Prostate gland (tissue), 2 donors: ENCODE measurements around the gene FCN1. TPM values are rescaled to one million over a fixed set of nuclear protein-coding genes. Genes with fewer than 3 reads are reported as not detected.

Source experiments
- DNase-seq: peaks from one replicate; pipeline ENCODE4 v3.0.0-alpha.2; 2019; ENCODE audit warnings: low spot score
- H3K27ac ChIP-seq, 2 donors: fragments of 200-600 bp; sonication (generic); 2 replicates each; pipeline ENCODE4 v1.5.1; 2017 to 2019
- H3K27me3 ChIP-seq: fragments of 200-600 bp; sonication (generic); replicated peaks from 2 replicates; pipeline ENCODE4 v1.5.1; 2019; ENCODE audit not compliant: insufficient read depth
- H3K36me3 ChIP-seq, 2 donors: fragments of 200-600 bp; sonication (generic); 1 replicate in 1 of 2; 2 replicates in 1 of 2; pipeline versions ENCODE4 v1.5.1 to v1.8.1; 2017 to 2019
- H3K4me1 ChIP-seq: fragments of 200-600 bp; sonication (generic); replicated peaks from 2 replicates; pipeline ENCODE4 v1.5.1; 2019
- H3K4me3 ChIP-seq, 2 donors: fragments of 200-600 bp; sonication (generic); 2 replicates each; pipeline ENCODE4 v1.5.1; 2017 to 2019
- H3K9me3 ChIP-seq: fragments of 200-600 bp; sonication (generic); 2 replicates; pipeline ENCODE4 v1.5.1; 2017
- POLR2A ChIP-seq: fragments of 450-650 bp; IDR thresholded peaks from one replicate; pipeline ENCODE4 v1.6.1; 2016; ENCODE audit warnings: antibody characterized with exemption, mild to moderate bottlenecking
- POLR2AphosphoS5 ChIP-seq: sonication (generic); formaldehyde crosslinking; IDR thresholded peaks from one replicate; pipeline ENCODE4 v1.6.1; 2017; ENCODE audit warnings: antibody characterized with exemption
- WGBS: methylation state at CpG from one replicate; pipeline ENCODE4 v1.1.5; 2018; 5-methylcytosine and 5-hydroxymethylcytosine counted together
- intact Hi-C: fragments of 100-400 bp; cut with DNase I; formaldehyde crosslinking; loops from one replicate; pipeline ENCODE4 v1.14.2; 2022
- total RNA-seq, 2 donors: library from RNA; depleted of rRNA; stranded (reverse); fragments of >200 nt; gene quantifications; one replicate each; pipeline ENCODE4 v1.1.0, GENCODE V29; 2016
- TF ChIP-seq, protein P1 (sequence below), 4 experiments: fragments of 200-600 bp in 2 of 4; fragments of 450-650 bp in 2 of 4; sonication (generic) in 2 of 4; IDR thresholded peaks; 1 replicate in 3 of 4; 2 replicates in 1 of 4; pipeline ENCODE4 v1.5.1; 2016 to 2019; ENCODE audit warnings: antibody characterized with exemption in 4 of 4, mild to moderate bottlenecking in 2 of 4, moderate library complexity in 2 of 4

The FCN1 gene
- total RNA-seq, 2 donors from 2014 or later: 0.23 to 0.34 TPM

DNA sequence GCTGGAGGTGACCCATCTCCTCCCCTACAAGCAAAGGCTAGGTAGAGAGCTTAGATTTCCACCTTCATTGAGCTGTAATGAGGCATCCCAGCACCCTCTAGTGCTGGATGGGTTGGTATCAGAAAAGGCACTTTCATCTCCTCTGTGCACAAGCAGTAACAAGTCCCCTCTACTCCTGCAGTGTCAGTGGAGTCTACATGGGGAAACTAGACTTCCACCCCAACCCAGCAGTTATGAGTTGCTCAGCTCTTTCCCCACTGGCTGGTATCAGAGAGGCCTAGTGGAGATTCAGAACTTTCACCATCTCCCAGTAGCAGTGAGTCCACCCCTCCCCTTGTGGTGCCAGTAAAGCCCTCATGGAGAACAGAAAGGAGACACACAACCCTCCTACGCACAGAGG is 17.9 kb downstream of the FCN1 start:
- TF ChIP-seq POLR2A (no peak), POLR2AphosphoS5 (no peak)
- TF ChIP-seq, protein P1, sequence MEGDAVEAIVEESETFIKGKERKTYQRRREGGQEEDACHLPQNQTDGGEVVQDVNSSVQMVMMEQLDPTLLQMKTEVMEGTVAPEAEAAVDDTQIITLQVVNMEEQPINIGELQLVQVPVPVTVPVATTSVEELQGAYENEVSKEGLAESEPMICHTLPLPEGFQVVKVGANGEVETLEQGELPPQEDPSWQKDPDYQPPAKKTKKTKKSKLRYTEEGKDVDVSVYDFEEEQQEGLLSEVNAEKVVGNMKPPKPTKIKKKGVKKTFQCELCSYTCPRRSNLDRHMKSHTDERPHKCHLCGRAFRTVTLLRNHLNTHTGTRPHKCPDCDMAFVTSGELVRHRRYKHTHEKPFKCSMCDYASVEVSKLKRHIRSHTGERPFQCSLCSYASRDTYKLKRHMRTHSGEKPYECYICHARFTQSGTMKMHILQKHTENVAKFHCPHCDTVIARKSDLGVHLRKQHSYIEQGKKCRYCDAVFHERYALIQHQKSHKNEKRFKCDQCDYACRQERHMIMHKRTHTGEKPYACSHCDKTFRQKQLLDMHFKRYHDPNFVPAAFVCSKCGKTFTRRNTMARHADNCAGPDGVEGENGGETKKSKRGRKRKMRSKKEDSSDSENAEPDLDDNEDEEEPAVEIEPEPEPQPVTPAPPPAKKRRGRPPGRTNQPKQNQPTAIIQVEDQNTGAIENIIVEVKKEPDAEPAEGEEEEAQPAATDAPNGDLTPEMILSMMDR (IDR thresholded peaks at IDR 0.05): no peak
- Histone ChIP-seq H3K4me1 (no peaks in the 10 kb centered on the region), H3K9me3 (no peaks in the 10 kb centered on the region), H3K4me3 (no peak overlapping the region), H3K27me3 (no peaks in the 10 kb centered on the region), H3K36me3 (no peaks in the 10 kb centered on the region), H3K27ac (no peak overlapping the region)
- 82% methylated on average over 1 of the region's 1 CpG for WGBS
- DNase-seq: no peak
- intact Hi-C loops: no loop called here

DNA sequence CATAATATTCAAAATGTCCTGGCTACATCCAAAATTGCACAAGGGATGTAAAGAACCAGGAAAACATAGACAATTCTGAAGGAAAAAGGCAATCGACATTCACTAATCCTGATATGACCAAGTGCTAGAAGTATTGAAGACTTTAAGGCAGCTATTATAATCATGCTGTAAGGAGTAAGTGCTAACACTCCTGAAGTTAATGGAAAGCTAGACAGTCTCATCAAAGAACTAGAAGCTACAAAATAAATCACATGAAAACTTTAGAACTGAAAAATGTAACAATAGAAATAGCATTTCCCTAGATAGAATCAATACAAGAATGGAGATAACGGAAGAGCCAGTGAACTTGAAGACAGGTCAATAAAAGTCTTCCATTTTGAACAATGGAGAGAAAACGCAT is 18.5 kb downstream of the FCN1 start:
- intact Hi-C loops: no loop called here
- Histone ChIP-seq H3K9me3 (no peaks in the 10 kb centered on the region), H3K27ac (no peak overlapping the region), H3K4me1 (no peaks in the 10 kb centered on the region), H3K27me3 (no peaks in the 10 kb centered on the region), H3K4me3 (no peak overlapping the region), H3K36me3 (no peaks in the 10 kb centered on the region)
- DNase-seq: no peak
- WGBS: 83% methylated on average over 3 of the region's 3 CpGs
- TF ChIP-seq POLR2AphosphoS5 (no peak), POLR2A (no peak)
- TF ChIP-seq, protein P1 (IDR thresholded peaks at IDR 0.05): no peak

DNA sequence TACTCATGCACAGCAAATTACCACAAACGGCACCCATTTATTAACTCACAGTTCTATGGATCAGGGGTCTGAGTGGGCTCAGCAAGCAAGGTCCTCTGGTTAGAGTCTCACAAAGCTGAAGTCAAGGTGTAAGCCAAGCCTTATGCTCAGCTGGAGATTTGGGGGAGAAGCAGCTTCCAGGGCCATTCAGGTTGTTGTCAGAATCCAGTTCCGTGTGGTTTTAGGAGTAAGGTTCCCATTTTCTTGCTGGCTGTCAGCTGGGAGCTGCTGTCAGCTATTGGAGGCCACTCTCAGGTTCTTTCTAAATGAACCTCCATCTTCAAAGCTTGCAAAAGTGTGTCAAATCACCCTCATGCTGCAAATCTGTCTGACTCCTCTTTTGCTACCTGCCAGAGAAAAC is 19.4 kb downstream of the FCN1 start:
- DNase-seq: no peak
- H3K27ac ChIP-seq: no peak overlapping the region
- intact Hi-C loops: no loop called here

DNA sequence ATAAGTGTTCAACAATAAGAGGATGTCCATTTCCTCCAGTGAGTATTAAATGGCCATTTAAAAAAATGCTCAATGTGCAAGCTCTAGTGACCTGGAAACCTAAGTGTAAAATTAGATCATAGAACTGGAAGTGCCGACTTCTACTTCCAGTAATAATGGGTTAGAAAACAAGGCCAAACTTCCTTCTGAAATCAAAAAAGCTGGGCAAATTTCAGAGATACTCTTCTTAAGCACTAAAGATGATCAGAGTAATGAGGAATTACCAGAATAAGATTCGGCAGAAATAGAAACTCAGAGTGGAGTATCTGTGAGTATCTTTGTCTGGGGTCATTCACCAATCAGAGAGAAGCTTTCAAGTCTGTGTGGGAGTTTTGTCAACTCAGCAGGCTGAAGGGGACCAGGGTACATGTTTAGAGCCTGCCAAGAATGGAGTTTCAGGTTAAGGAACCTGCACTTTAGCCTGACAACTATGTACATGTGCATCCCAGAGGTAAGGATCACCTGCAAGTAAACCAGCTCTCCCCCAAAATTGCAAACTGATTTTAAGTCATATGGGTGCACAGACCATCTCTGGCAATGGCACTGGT is 20.0 kb downstream of the FCN1 start:
- no peak for DNase-seq
- WGBS: 41% methylated on average over 2 of the region's 2 CpGs
- Histone ChIP-seq H3K27ac (peak overlapping the region in 1 of 2 donors; percentile 59), H3K4me3 (no peak overlapping the region), H3K4me1 (no peaks in the 10 kb centered on the region), H3K9me3 (no peaks in the 10 kb centered on the region), H3K36me3 (no peaks in the 10 kb centered on the region), H3K27me3 (no peaks in the 10 kb centered on the region)
- intact Hi-C loops: no loop called here
- TF ChIP-seq, protein P1 (IDR thresholded peaks at IDR 0.05): no peak
- TF ChIP-seq POLR2A (no peak), POLR2AphosphoS5 (no peak)

More for the DNA sequence above, 19.4 kb downstream of the FCN1 start:
- 64% methylated on average over 2 of the region's 2 CpGs for WGBS
- no peaks in the 10 kb centered on the region for H3K9me3 ChIP-seq
- no peaks in the 10 kb centered on the region for H3K36me3 ChIP-seq
- H3K4me1 ChIP-seq: no peaks in the 10 kb centered on the region
- H3K27me3 ChIP-seq: no peaks in the 10 kb centered on the region
- TF ChIP-seq, protein P1 (IDR thresholded peaks at IDR 0.05): no peak
- TF ChIP-seq POLR2AphosphoS5 (no peak), POLR2A (no peak)
- no peak overlapping the region for H3K4me3 ChIP-seq

DNA sequence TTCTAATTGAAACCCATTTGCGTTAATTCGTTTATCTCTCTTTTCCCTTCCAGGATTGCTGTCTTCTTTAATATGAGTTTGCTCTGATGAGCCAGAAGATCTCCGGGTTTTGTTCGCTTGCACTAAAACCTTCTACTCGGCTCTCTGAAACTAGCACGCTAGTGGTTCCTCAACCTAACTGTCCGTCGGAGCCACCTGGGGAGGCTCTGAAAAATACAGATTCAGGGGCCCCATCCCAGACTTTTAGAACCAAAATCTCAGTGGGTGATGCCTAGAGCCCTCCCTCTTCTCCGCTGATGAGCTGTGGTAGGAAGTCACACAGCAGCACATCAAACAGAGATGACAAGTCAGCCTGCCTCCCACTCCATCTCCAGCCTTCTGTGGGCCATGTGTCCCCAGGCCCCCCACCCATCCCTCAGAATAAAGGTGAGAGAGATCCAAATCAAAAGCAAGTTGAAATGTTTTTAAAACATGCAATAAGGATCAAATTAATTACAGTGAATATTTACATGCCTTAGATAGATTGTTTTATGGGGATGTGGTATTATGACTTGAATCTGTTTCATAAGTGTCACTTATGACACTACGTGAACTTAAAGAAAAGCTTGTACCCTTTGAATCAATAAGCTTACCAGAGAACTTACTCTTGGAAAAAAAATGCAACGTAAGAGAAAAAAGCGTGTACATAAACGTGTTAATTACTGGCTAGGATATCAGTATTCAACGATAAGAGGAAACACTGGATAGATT is 20.7 kb downstream of the FCN1 start:
- 64% methylated on average over 14 of the region's 14 CpGs for WGBS
- Histone ChIP-seq H3K4me3 (no peak overlapping the region), H3K27me3 (no peaks in the 10 kb centered on the region), H3K9me3 (no peaks in the 10 kb centered on the region), H3K36me3 (no peaks in the 10 kb centered on the region), H3K4me1 (no peaks in the 10 kb centered on the region), H3K27ac (peak overlapping the region; percentile 43 to 59)
- intact Hi-C loops: no loop called here
- DNase-seq: no peak
- no peak for TF ChIP-seq POLR2A
- TF ChIP-seq, protein P1 (IDR thresholded peaks at IDR 0.05): no peak
- TF ChIP-seq POLR2AphosphoS5: no peak
